Uterus (tissue), 2 donors: Measurements from ENCODE around the gene RETSAT.

Experiments
- POLR2A ChIP-seq, 2 donors: fragments of 450-650 bp; IDR thresholded peaks; one replicate each; pipeline ENCODE4 v1.6.1; 2016; ENCODE audit warnings: antibody characterized with exemption in 2 of 2, mild to moderate bottlenecking in 1 of 2, moderate library complexity in 1 of 2
- TF ChIP-seq, protein P1 (sequence below), 4 experiments: fragments of 200-600 bp in 2 of 4; fragments of 450-650 bp in 2 of 4; sonication (generic) in 2 of 4; IDR thresholded peaks; one replicate each; pipeline ENCODE4 v1.5.1; 2016 to 2019; ENCODE audit warnings: antibody characterized with exemption in 4 of 4, mild to moderate bottlenecking in 2 of 4, moderate library complexity in 1 of 4

DNA sequence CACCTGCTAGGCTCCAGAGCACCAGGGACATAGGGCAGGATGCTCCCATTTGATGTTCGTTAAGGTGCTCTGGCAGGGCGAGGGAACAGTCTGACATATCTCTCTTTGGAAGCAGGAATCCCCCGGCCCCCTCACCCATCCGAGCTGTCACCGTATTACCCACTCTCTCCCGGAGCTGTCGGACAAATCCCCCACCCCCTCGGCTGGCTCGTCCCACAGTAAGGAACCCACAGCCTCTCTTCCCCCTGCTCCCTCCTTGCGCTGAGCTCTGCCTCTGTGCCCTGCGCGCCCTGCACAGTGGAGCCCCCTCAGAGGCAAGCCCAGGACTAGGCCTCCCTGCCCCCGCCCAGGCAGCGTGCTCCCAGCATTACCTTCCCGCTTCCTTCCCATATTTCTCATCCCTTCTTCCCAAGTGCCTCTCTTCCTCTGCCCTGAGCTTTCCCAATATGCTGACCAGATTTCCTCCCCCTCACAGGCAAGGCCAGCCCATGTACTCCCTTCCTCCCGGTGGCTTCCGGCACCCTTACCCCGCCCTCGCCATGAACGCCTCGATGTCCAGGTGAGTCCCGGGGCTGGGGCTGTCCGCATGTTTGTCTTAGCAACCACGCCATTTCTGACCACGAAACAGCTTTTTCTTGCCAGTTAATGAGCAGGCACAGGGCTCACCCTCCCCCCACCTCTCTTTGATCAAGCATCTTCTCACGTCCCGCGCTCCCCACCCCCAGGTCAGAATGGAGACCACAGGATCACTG is 50.4 kb downstream of the RETSAT start:
- TF ChIP-seq, protein P1, sequence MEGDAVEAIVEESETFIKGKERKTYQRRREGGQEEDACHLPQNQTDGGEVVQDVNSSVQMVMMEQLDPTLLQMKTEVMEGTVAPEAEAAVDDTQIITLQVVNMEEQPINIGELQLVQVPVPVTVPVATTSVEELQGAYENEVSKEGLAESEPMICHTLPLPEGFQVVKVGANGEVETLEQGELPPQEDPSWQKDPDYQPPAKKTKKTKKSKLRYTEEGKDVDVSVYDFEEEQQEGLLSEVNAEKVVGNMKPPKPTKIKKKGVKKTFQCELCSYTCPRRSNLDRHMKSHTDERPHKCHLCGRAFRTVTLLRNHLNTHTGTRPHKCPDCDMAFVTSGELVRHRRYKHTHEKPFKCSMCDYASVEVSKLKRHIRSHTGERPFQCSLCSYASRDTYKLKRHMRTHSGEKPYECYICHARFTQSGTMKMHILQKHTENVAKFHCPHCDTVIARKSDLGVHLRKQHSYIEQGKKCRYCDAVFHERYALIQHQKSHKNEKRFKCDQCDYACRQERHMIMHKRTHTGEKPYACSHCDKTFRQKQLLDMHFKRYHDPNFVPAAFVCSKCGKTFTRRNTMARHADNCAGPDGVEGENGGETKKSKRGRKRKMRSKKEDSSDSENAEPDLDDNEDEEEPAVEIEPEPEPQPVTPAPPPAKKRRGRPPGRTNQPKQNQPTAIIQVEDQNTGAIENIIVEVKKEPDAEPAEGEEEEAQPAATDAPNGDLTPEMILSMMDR (IDR thresholded peaks at IDR 0.05) = no peak
- TF ChIP-seq POLR2A (IDR thresholded peaks at IDR 0.05) = no peak
